GM18508 (cell line): ENCODE measurements around the gene NAA15.
"Not testable (repeated sequence)": the region's sequence is repeated elsewhere in the genome, so short reads cannot be mapped to it uniquely, and the experiment has no call there.

ENCODE experiments used
- ATAC-seq: cut with Tn5 transposase; IDR thresholded peaks from one replicate; pipeline ENCODE4 v1.9.1; 2021; ENCODE audit warnings: moderate number of reproducible peaks; ENCODE audit not compliant: insufficient read depth, unreplicated experiment

NAA15 gene

DNA sequence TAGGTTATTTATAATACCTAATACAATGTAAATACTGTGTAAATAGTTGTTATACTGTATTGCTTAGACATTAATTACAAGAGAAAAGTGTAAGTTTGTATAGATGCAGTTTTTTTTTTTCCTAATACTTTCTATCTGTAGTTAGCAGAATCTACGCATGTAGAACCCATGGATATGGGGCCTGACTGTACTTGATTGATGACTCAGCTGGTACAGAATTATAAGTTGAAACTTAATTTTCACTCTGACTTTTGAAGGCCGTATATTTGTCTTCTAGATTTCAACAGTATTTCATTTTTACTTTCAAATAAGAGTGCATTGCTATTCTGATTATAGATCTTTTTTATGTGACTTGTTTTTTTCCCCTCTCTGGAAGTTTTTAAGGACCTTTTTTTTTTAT, 31.7 kb downstream of the NAA15 start:
- no peak for ATAC-seq

DNA sequence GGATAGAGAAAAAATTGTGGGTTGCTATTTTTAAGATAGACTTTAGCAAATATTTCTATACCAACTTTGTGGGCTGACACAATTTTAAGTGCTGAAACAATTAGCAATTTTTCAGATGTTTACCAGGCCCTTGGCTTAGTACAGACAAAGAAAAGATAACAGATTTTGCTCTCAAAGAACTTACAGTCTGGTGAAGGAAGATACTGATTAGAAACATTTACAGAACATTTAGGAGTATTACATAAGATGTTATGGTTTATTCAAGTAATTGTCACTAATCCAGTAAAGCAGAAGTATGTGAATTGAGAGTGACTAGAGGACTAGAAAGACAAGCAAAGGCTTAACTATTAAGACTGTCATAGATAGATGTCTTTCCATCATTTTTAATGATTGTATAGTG, 36.3 kb downstream of the NAA15 start:
- no peak for ATAC-seq

DNA sequence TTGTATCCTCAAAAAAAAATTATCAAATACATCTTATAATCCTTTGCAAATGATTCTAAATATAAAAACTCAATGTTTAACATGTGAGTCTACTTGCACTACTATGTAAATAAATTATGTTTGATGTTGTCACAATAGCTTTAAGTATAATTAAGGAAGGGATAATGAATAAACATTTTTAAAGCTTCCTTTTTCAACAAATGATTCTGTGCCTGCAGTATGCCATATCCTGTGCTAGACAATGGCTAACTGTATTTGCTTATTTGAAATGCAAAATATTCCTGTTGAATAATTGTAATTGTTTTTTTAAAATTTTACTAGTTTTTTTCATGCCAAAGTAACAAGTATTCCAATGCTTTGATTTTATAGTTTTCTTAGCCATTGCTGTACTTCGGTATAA, 60.0 kb downstream of the NAA15 start:
- no peak for ATAC-seq

DNA sequence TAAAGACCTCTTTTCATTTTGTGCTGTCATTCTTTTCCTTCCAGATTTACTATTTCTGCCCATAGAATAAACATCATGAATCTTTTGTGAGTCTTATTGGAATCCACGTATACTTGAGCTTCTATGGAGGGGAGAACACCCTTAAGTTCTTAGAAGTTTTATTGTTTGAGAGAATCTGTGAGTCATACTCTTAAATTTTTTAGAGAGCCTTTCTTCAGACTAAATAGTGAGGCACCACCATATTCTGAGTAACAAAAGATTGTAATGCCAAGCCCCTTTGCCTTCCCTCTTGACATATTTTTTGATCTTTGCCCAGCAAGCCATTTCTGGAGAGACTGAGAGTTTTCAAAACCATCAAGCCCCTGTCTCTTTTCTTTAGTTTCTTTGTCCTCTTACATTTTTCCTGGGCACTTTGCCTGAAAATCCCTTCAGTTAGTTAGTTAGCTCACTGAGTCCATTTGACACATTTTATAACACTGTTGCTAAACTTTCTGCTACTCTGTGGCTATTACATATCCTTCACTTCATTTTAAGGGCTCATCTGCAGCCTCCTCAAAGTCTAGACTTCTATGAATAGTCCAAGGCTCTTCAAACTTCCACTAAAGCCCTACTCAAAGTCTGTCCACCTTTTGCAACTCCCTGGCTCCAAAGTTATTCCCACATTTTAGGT, 66.3 kb downstream of the NAA15 start:
- ATAC-seq, result no peak

DNA sequence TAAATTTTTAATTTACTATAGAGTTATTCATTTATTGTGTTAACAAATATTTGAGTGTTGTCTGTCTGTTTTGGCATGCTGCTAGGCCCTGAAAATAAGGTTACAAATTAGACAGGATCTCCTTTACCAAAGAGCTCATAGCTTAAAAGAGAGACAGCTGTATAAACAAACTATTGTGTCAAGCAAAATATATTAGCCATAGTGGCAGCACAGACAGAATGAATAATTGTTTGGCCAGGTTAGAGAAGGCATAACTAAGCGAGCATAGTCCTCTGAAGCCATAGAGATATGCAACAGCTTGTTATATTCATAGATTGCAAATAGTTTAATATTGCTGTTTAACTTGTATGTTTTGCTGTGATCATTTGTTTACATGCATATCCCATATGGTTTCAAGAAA, 67.7 kb downstream of the NAA15 start:
- no peak for ATAC-seq

DNA sequence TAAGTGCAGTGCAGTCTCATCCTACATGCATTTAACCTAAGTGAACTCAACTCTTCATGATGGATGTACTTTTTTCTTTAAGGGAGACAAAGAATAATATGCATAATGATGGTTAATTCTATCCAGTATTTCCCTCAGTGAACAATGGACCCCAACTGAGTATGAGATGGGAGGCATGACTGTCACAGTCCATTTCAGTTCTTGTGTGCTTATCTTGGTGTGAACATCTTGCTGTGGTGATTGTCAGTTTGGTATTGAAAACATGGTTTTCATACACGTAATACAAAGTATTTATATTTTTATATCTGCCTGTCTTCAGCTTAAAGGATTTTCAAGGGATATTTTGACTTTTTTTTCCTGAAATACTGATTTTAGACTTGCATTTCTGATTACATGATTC, 72.9 kb downstream of the NAA15 start:
- no peak for ATAC-seq

DNA sequence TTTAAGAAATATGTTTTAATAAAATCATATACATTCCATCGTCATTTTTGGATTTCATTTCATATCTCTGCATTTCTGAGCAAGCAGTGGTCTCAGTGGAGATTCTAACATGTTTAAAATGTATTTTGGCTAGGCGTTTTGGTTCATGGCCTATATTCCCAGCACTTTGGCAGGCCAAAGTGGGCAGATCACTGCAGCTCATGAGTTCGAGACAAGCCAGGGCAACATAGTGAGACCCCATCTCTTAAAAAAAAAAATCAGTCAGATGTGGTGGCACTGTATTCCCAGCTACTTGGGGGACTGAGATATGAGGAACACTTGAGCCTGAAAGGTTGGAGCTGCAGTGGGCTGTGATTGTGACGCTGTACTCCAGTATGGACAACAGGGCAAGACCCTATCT, 85.1 kb downstream of the NAA15 start:
- no peak for ATAC-seq

DNA sequence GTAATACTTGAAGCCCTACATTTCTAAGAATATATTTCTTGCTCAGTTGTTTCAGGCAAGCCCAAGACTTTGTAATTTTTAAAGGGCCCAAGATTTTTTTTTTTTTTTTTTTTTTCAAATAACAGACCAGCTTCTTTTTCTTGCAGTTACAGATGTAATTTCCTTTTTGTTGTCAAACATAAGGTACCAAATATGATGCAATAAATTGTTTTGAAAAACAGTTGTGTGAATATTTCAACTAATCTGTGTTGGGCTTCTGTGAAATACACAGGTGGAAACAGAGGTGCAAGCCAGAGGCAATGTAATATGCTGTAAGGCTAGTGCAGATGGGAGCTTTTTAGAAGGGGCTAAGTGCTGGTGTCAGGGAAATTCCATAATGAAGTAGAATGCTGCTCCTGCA, 87.8 kb downstream of the NAA15 start:
- no peak for ATAC-seq

DNA sequence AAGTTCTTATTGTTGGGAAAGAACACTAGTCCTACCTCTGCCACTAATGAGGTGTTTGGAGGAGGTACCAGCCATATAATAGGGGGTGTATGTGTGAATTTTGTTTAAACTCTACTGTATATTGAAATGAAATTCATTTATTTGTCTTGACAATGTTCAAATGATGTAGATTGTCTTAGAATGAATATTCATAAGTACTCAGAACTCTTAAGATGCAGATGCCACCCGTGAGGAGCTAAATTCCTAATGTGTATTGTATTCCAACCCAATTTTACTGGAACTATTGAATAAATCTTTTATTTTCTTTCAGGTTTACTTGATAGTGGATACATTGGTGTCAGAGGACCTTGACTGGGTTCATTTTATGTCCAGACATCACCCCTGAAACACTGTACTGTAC, 88.7 kb downstream of the NAA15 start:
- ATAC-seq, result no peak

DNA sequence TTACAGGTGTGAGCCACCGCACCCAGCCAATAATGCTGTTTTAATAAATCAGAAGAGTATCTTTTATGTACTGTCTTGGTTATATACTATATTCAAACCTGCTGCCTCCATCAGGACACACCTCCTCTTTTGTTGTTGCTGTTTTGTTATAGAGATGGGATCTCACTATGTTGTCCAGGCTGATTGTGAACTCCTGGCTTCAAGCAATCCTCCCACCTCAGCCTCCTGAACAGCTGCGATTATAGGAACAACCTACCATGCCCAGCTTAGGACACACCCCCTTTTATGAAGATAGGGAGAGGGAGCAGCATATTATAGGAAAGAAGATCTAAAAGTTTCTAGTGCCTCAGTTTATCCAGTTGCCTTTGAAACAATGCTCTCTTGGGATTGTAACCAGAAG, 90.4 kb downstream of the NAA15 start:
- no peak for ATAC-seq

DNA sequence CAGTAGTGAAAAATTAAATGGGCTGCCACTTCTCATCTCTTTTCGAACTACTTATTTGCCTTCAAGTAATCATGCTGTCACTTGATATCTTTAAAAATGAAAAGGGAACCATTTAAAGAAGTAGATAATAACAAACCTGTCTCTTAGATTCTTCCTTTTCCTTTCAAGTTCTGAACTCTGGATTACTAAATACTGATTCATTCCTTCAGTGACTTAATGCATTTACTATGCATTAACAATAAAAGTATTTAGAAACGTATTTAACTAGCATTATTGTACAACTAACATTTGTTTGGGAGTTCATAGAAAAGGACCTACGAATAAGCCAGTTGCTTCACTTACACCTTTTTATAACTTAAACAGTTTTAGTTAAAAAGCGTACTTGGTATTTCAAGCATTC, 91.5 kb downstream of the NAA15 start:
- ATAC-seq, result no peak

DNA sequence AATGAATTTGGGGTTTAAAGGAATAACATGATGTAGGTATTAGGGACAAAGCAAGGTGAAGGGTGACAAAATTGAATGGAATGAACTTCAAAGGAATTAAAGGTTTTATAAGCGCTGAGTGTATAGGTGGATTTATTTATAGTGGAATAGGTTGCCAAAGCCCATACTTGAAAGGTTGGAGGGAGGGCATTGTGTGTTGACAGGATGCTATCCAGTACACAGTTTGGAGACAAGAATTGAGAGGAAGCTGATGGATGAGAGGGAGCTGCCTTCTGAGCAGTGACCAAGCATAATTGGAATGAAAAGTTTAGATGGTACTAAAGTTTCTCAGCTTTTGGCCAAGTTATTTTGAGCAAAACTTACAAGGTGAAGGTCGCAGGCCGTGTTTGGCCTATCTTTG, 100.1 kb downstream of the NAA15 start:
- ATAC-seq, result no peak

DNA sequence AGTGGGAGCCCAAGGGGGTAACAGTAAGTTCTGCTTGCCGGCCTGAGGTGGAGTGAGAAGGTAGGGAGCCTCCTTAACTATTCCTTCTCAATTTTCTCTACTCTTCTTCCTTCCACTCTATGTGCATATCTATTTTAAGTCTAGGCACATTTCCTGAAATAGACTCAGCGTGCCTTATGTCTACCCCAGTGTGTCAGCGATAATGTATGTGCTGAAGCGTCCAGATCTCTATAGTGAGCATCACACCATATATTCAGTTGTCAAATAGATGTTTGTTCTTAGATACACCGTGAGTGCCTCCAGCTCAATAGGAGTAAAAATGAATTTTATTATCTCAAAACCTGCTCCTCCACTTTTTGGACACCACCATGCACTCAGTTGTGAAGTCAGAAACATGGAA, 101.1 kb downstream of the NAA15 start:
- no peak for ATAC-seq

DNA sequence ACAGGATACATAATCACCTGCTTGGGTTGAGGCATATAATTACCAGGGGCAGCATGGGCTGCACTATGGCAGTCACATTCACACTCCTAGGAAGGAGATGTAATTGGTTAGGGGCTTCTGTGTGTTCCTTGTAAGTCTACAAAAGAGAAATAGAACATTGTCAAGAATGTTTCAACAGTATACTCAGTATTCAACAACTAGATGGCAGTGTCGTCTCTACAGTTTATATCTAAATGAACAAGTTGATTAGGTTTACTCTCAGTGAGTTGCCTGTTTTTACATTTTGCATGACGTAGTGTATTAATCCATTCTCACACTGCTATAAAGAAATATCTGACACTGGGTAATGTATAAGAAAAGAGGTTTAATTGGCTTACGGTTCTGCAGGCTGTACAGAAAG, 102.2 kb downstream of the NAA15 start:
- ATAC-seq, result no peak

DNA sequence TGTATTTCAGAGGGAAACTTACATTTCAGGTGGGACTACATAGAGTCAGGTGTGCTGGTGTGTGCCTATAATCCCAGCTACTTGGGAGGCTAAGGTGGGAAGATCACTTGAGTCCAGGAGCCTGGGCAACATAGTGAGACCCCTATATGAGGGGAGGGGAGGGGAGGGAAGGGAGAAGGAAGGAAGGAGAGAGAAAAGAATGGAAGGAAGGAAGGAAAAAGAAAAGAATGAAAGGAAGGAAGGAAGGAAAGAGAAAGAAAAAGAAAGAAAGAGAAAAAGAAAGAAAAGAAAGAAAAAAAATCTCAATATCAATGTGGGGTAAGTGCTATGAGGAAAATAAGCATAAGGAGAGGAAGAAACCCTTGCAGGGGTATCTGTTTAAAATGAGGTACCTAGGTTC, 109.0 kb downstream of the NAA15 start:
- ATAC-seq, result no peak

DNA sequence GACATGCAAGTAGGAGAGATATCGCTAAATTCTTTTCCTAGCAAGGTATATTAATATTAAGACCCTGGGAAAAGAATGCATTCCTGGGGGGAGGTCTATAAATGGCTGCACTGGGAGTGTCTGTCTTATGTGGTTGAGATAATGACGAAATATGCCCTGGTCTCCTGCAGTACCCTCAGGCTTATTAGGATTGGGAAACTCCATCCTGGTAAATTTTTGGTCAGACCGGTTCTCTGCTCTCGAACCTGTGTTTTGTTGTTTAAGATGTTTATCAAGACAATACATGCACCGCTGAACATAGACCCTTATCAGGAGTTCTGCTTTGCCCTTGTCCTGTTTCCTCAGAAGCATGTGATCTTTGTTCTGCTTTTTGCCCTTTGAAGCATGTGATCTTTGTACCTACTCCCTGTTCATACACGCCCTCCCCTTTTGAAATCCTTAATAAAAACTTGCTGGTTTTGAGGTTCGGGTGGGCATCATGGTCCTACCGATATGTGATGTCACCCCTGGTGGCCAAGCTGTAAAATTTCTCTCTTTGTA, 113.4 kb downstream of the NAA15 start:
- ATAC-seq, result not testable (repeated sequence)

DNA sequence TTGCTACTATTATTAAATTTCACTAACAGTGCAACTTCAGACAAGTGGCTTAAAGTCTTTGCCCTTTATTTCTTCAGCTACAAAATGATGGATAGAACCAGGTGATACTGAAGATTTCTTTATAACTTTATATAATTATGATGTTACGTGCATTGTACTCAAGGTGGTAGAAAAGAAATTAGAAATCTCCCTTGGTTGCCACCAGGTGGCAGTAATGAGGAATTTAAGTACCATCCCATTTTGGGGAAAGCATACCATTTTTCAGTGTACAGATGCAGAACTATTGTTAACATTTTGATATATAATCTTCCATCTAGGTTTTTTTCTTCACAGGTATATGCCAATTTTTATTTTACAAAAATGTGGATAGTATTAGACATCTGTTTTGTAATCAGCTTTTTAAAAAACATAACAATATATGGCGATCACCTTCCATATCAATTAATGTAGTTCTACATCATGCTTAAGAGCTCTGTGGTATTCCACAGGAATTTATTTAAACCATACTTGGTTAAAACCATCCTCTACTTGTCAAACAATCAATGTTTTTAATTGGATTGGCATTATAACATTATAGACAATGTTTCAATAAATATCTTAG, 114.9 kb downstream of the NAA15 start:
- ATAC-seq, result no peak

DNA sequence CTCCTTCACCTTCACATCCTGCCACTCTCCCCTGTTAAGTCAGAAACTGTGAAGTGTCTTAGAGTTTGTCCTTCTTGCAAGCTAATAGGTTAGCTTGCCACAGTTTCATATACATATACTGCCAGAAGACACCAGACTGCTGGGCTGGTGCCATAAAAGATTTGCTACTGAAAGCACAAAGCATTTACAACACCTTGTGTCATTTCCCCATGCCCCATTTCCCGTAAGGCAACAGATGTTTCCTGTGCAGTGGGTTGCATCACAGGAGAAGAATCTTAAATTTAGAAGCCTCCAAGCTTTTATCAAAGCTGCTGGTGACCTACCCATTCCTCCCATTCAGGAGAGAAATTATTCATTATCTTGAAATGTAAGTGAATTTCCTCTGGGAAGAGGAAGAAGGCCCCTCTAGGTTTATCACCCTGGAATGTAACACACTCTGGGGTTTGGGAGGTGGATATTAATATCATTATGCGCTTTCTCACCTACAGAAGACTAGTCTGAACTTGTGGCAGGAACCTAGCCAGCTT, 118.1 kb downstream of the NAA15 start:
- peak; percentile 48 for ATAC-seq

DNA sequence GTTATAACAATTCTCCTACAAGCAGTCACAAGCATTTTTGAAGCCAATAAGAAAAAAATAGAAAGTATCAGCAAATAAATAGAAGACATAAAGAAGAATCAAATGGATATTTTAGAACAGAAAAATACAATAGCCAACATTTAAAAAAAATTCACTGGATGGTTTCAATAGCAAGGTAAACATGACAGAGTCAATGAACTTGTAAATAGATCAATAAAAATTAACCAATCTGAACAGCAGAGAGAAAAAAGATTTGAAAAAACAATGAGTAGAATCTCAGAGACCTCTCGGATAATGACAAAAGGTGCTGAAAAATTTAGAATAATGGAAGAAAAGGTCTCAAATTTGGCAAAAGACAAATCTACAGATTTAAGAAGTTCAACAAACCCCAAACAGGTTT, 119.3 kb downstream of the NAA15 start:
- no peak for ATAC-seq

DNA sequence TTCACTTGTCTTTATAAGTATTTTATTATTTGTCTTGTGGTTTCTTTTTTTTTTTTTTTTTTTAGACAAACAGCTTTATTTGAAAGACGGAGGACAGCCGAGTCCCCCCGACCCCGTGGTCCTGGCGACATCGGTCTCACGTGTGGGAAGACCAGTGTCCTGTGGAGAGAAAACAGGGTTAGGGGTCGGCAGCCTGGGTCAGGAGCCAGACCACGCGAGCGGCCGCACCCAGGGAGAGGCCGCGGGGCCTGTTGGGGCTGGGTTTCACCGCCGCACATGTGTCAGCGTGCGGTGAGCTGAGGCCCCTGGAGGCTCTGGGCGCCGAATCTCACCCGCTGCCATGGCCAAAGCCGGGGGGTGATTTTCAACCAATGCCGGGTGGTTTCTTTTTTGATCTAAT, 134.8 kb downstream of the NAA15 start:
- ATAC-seq, result no peak

DNA sequence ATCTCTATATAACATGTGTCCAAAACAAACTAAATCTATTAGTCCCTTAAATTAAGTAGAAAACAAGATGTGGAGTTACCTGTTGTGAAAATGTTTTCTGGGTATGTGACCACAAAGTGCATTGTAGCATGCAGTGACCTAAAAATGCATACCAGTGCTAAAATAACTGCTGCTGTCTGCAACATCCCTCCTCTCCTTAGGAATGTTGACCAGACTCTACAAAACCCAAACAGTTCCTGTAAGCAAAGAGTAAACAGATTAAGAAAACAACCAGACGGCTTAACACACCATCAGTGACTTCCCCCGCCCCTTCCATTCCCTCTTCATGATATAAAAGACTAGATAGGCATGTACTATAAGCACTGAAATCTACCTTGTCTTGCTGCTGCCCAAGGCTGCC, 136.8 kb downstream of the NAA15 start:
- no peak for ATAC-seq

DNA sequence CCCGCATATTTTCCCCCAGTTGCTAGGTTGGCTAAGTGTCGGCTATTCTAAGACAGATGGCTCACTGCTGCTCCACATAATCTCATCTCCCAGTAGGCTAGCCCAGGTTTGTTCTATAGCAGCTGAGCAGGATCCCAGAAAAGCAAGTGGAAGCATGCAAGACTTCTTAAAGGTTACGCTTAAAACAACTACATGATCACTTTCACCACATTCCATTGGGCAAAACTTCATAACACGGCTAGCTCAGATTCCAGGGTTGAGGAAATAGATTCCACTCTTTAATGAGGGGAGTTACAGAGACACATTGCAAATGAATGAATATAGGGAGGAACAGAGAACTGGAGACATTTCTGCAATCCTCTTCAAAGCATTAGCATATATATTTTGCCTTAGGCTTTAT, 139.7 kb downstream of the NAA15 start:
- no peak for ATAC-seq
